ENCODE results near the gene PHLDB1. TPM values are rescaled to one million over a fixed set of nuclear protein-coding genes. Genes with fewer than 3 reads are reported as not detected.

Gene PHLDB1
- total and polyA plus RNA-seq, 2 of the 8 experiments (the other 6 are each of a cell fraction or from before 2014, with no cell fraction given): 53.9 to 74.8 TPM

DNA sequence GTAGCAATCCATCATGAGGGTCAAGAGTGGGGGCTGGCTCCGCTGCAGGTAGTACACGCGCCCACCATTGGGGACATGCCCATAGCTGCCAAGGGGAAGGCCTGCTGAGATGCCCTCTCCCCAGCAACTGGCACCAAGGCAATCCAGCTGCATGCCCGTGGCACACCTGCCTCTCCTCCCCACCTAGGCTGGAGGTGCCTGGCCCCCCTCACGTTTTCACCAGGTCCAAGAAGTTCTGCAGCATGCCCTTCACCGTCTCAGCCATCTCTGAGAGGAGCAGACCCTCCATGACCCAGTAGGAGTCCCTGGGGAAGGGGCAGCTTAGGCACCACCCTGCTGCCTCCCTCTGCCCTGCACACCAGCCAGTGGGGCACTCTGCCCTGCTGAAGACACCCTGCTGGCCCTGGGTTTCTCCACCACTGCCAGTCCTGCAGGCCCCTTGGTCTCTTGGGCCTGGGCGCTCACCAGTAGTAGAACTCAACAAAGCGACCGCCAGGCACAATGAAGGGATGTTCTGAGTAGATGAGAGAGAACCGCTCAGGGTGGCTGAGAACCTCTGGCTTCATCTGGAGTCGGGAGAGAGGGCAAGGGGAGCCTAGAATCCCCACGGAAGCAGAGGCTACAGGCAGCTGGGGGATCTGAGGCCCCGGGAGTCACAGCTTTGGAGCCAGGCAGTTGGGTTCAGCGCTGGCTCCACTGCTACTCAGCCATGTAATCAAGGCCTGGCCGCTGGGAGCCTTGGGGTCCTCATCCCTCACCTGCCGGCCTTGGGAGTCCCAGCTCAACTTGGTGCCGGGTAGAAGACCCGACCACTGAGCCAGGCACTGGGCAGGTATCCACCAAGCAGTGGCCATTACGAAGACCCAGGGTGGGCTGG is 54.2 kb downstream of the PHLDB1 start (continued):
- TF ChIP-seq TCF12 (IDR thresholded peaks at IDR 0.05; ENCODE audit: low read depth, low read length) (no peak), KDM4A (IDR thresholded peaks at IDR 0.05; ENCODE audit: low read depth, low read length, severe bottlenecking) (no peak), GABPA (IDR thresholded peaks at IDR 0.05; ENCODE audit: borderline replicate concordance, insufficient read depth, low read length) (no peak), SIX5 (IDR thresholded peaks at IDR 0.05; ENCODE audit: low read depth, low read length) (no peak), SP2 (IDR thresholded peaks at IDR 0.05; ENCODE audit: low read length) (no peak)
- TF ChIP-seq, protein P1, sequence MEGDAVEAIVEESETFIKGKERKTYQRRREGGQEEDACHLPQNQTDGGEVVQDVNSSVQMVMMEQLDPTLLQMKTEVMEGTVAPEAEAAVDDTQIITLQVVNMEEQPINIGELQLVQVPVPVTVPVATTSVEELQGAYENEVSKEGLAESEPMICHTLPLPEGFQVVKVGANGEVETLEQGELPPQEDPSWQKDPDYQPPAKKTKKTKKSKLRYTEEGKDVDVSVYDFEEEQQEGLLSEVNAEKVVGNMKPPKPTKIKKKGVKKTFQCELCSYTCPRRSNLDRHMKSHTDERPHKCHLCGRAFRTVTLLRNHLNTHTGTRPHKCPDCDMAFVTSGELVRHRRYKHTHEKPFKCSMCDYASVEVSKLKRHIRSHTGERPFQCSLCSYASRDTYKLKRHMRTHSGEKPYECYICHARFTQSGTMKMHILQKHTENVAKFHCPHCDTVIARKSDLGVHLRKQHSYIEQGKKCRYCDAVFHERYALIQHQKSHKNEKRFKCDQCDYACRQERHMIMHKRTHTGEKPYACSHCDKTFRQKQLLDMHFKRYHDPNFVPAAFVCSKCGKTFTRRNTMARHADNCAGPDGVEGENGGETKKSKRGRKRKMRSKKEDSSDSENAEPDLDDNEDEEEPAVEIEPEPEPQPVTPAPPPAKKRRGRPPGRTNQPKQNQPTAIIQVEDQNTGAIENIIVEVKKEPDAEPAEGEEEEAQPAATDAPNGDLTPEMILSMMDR (IDR thresholded peaks at IDR 0.05; ENCODE audit: control extremely low read depth in 1 of 3, insufficient read depth in 1 of 3, low read depth in 1 of 3, low read length in 3 of 3): no peak

All from H1 (cell line).